H1 (cell line): Measurements from ENCODE around the gene SRRT.

ENCODE experiments used
- ATF2 ChIP-seq: IDR thresholded peaks from 2 replicates; pipeline ENCODE4 v1.6.1; 2012; ENCODE audit warnings: low read length, inconsistent platforms
- CEBPB ChIP-seq: IDR thresholded peaks from 2 replicates; pipeline ENCODE4 v1.6.1; 2012; ENCODE audit warnings: low read depth, low read length
- GABPA ChIP-seq: IDR thresholded peaks from 2 replicates; pipeline ENCODE4 v1.6.1; 2011; ENCODE audit warnings: mild to moderate bottlenecking, low read length, moderate library complexity, borderline replicate concordance; ENCODE audit not compliant: insufficient read depth
- HDAC6 ChIP-seq: IDR thresholded peaks from one replicate; pipeline ENCODE4 v1.7.1; 2012; ENCODE audit warnings: low read depth, mild to moderate bottlenecking, inconsistent platforms, low read length, moderate library complexity
- JUND ChIP-seq: IDR thresholded peaks from 2 replicates; pipeline ENCODE4 v1.6.1; 2011; ENCODE audit warnings: mild to moderate bottlenecking, improper control_type of control experiment, low read length
- POLR2A ChIP-seq, 2 experiments: IDR thresholded peaks; 1 replicate in 1 of 2; 2 replicates in 1 of 2; pipeline ENCODE4 v1.6.1; 2011; ENCODE audit warnings: low read depth in 2 of 2, low read length in 2 of 2, mild to moderate bottlenecking in 2 of 2; ENCODE audit errors: control extremely low read depth in 1 of 2
- RFX5 ChIP-seq: IDR thresholded peaks from 2 replicates; pipeline ENCODE4 v1.6.1; 2011; ENCODE audit warnings: low read depth, low read length, improper control_type of control experiment, borderline replicate concordance
- SIN3A ChIP-seq, 2 experiments: IDR thresholded peaks in 1 of 2; conservative IDR thresholded peaks in 1 of 2; 2 replicates each; pipeline ENCODE4 v1.6.1; 2011 to 2012; ENCODE audit warnings: low read length in 2 of 2, improper control_type of control experiment in 1 of 2, low read depth in 1 of 2, mild to moderate bottlenecking in 1 of 2
- SIRT6 ChIP-seq: IDR thresholded peaks from one replicate; pipeline ENCODE4 v1.7.1; 2012; ENCODE audit warnings: low read length, inconsistent platforms
- TAF1 ChIP-seq: IDR thresholded peaks from 2 replicates; pipeline ENCODE4 v1.6.1; 2011; ENCODE audit warnings: mild to moderate bottlenecking, low read depth, low read length
- YY1 ChIP-seq: IDR thresholded peaks from 2 replicates; pipeline ENCODE4 v1.6.1; 2011; ENCODE audit warnings: low read depth, mild to moderate bottlenecking, low read length
- ZNF274 ChIP-seq: IDR thresholded peaks from 2 replicates; pipeline ENCODE4 v1.7.0; 2012; ENCODE audit warnings: low read length, borderline replicate concordance; ENCODE audit errors: extremely low read depth
- TF ChIP-seq, protein P1 (sequence below), 3 experiments: IDR thresholded peaks; 1 replicate in 2 of 3; 2 replicates in 1 of 3; pipeline versions ENCODE4 v1.5.1 to v1.6.1; 2011; ENCODE audit warnings: low read length in 3 of 3, mild to moderate bottlenecking in 3 of 3, inconsistent platforms in 2 of 3, low read depth in 1 of 3, moderate library complexity in 1 of 3; ENCODE audit not compliant: insufficient read depth in 1 of 3; ENCODE audit errors: control extremely low read depth in 1 of 3
- TF ChIP-seq, protein P2 (sequence below): IDR thresholded peaks from 2 replicates; pipeline ENCODE4 v1.6.1; 2012; ENCODE audit warnings: inconsistent platforms

GRCh38 chr7:100826514-100827329 lies 48.2 kb upstream of the SRRT start:
- TF ChIP-seq CEBPB (no peak), TAF1 (no peak), SIRT6 (no peak), YY1 (no peak), ZNF274 (no peak), POLR2A (IDR thresholded peaks at IDR 0.05; ENCODE audit: control extremely low read depth in 1 of 2, low read depth in 2 of 2, low read length in 2 of 2) (no peak; a peak in 1 of 3 replicates), JUND (no peak), GABPA (no peak), HDAC6 (no peak), RFX5 (no peak), ATF2 (no peak), SIN3A (conservative IDR thresholded peaks at IDR 0.05 in 1 of 2, IDR thresholded peaks at IDR 0.05 in 1 of 2; ENCODE audit: low read depth in 1 of 2, low read length in 2 of 2) (0 out of 4 replicates have a peak, but pooled peaks of 1 of the 2 experiments have one; percentile 31)
- TF ChIP-seq, protein P1, sequence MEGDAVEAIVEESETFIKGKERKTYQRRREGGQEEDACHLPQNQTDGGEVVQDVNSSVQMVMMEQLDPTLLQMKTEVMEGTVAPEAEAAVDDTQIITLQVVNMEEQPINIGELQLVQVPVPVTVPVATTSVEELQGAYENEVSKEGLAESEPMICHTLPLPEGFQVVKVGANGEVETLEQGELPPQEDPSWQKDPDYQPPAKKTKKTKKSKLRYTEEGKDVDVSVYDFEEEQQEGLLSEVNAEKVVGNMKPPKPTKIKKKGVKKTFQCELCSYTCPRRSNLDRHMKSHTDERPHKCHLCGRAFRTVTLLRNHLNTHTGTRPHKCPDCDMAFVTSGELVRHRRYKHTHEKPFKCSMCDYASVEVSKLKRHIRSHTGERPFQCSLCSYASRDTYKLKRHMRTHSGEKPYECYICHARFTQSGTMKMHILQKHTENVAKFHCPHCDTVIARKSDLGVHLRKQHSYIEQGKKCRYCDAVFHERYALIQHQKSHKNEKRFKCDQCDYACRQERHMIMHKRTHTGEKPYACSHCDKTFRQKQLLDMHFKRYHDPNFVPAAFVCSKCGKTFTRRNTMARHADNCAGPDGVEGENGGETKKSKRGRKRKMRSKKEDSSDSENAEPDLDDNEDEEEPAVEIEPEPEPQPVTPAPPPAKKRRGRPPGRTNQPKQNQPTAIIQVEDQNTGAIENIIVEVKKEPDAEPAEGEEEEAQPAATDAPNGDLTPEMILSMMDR (IDR thresholded peaks at IDR 0.05; ENCODE audit: control extremely low read depth in 1 of 3, insufficient read depth in 1 of 3, low read depth in 1 of 3, low read length in 3 of 3): no peak
- TF ChIP-seq, protein P2, sequence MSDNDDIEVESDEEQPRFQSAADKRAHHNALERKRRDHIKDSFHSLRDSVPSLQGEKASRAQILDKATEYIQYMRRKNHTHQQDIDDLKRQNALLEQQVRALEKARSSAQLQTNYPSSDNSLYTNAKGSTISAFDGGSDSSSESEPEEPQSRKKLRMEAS: no peak
